ENCODE data around the gene SAP30. TPM values are rescaled to one million over a fixed set of nuclear protein-coding genes. Genes with fewer than 3 reads are reported as not detected.

Gene SAP30
- total RNA-seq, 1 donor from 2014 or later = 18.5 TPM

- no peak overlapping the region for H3K4me3 Mint-ChIP-seq (ENCODE audit: unreplicated experiment)
- peaks cover 2% of the 10 kb centered on the region for H3K36me3 Mint-ChIP-seq (ENCODE audit: low read depth)
- no peak for TF ChIP-seq CTCF (IDR thresholded peaks at IDR 0.05)
- H3K4me1 Mint-ChIP-seq (ENCODE audit: low read depth) = peaks cover 4% of the 10 kb centered on the region
- H3K27me3 Mint-ChIP-seq (ENCODE audit: low read depth) = no peaks in the 10 kb centered on the region
- no peak overlapping the region for H3K27ac Mint-ChIP-seq (ENCODE audit: unreplicated experiment)
- DNase-seq (ENCODE audit: low spot score) = no peak
- H3K9me3 Mint-ChIP-seq (ENCODE audit: low read depth) = no peaks in the 10 kb centered on the region
Measured at GRCh38 chr4:173414456-173414855, 43.7 kb downstream of the SAP30 start.

GRCh38 chr4:173415092-173415491, 44.3 kb downstream of the SAP30 start:
- H3K36me3 Mint-ChIP-seq (ENCODE audit: low read depth) = peaks cover 2% of the 10 kb centered on the region
- DNase-seq (ENCODE audit: low spot score) = no peak
- no peak overlapping the region for H3K4me3 Mint-ChIP-seq (ENCODE audit: unreplicated experiment)
- H3K9me3 Mint-ChIP-seq (ENCODE audit: low read depth) = no peaks in the 10 kb centered on the region
- no peak overlapping the region for H3K27ac Mint-ChIP-seq (ENCODE audit: unreplicated experiment)
- TF ChIP-seq CTCF (IDR thresholded peaks at IDR 0.05) = no peak
- H3K4me1 Mint-ChIP-seq (ENCODE audit: low read depth) = peaks cover 4% of the 10 kb centered on the region
- H3K27me3 Mint-ChIP-seq (ENCODE audit: low read depth) = no peaks in the 10 kb centered on the region

- H3K4me3 Mint-ChIP-seq (ENCODE audit: unreplicated experiment) = no peak overlapping the region
- peaks cover 2% of the 10 kb centered on the region for H3K36me3 Mint-ChIP-seq (ENCODE audit: low read depth)
- H3K27ac Mint-ChIP-seq (ENCODE audit: unreplicated experiment) = no peak overlapping the region
- no peaks in the 10 kb centered on the region for H3K9me3 Mint-ChIP-seq (ENCODE audit: low read depth)
- no peaks in the 10 kb centered on the region for H3K27me3 Mint-ChIP-seq (ENCODE audit: low read depth)
- no peak for TF ChIP-seq CTCF (IDR thresholded peaks at IDR 0.05)
- H3K4me1 Mint-ChIP-seq (ENCODE audit: low read depth) = peaks cover 7% of the 10 kb centered on the region
- DNase-seq (ENCODE audit: low spot score) = no peak
Measured at GRCh38 chr4:173415885-173416653, 45.3 kb downstream of the SAP30 start.

- Mint-ChIP-seq H3K9me3 (ENCODE audit: low read depth) (no peaks in the 10 kb centered on the region), H3K36me3 (ENCODE audit: low read depth) (peaks cover 2% of the 10 kb centered on the region), H3K27me3 (ENCODE audit: low read depth) (no peaks in the 10 kb centered on the region), H3K4me3 (ENCODE audit: unreplicated experiment) (no peak overlapping the region), H3K4me1 (ENCODE audit: low read depth) (peaks cover 6% of the 10 kb centered on the region), H3K27ac (ENCODE audit: unreplicated experiment) (no peak overlapping the region)
- TF ChIP-seq CTCF (IDR thresholded peaks at IDR 0.05) = no peak
- DNase-seq (ENCODE audit: low spot score) = no peak
Measured at GRCh38 chr4:173417833-173418232, 47.1 kb downstream of the SAP30 start.

- Mint-ChIP-seq H3K4me1 (ENCODE audit: low read depth) (peaks cover 3% of the 10 kb centered on the region), H3K4me3 (ENCODE audit: unreplicated experiment) (no peak overlapping the region), H3K36me3 (ENCODE audit: low read depth) (peaks cover 2% of the 10 kb centered on the region), H3K27ac (ENCODE audit: unreplicated experiment) (peak overlapping the region; percentile 38), H3K9me3 (ENCODE audit: low read depth) (no peaks in the 10 kb centered on the region), H3K27me3 (ENCODE audit: low read depth) (no peaks in the 10 kb centered on the region)
- TF ChIP-seq CTCF (IDR thresholded peaks at IDR 0.05) = no peak
- no peak for DNase-seq (ENCODE audit: low spot score)
Measured at GRCh38 chr4:173418639-173419038, 47.9 kb downstream of the SAP30 start.

All from chondrocyte (in vitro differentiated cells).